ENCODE measurements around the gene LRMDA. TPM values are rescaled to one million over a fixed set of nuclear protein-coding genes. Genes with fewer than 3 reads are reported as not detected.

LRMDA gene
- total RNA-seq, 3 donors from 2014 or later (not counting 1 experiment from before 2014, with no cell fraction given): 1.4 to 2.4 (median 2.1) TPM

- intact Hi-C loops (cut with micrococcal nuclease): no loop called here
- H3K9me3 Mint-ChIP-seq: no peaks in the 10 kb centered on the region
- 94% methylated on average over 2 of the region's 3 CpGs for WGBS (ENCODE audit: insufficient coverage)
- H3K27ac Mint-ChIP-seq: no peak overlapping the region
- no peaks in the 10 kb centered on the region for H3K4me1 ChIP-seq (ENCODE audit: control insufficient read depth, insufficient read depth, low read length)
- H3K36me3 Mint-ChIP-seq: no peaks in the 10 kb centered on the region
- no peaks in the 10 kb centered on the region for H3K27me3 Mint-ChIP-seq (ENCODE audit: low read depth in 2 of 2)
- H3K4me3 ChIP-seq (ENCODE audit: low read length): no peak overlapping the region
- TF ChIP-seq CTCF (IDR thresholded peaks at IDR 0.05): no peak
- H3K4me1 Mint-ChIP-seq: no peaks in the 10 kb centered on the region
- H3K4me3 Mint-ChIP-seq: no peak overlapping the region
- H3K36me3 ChIP-seq (ENCODE audit: control insufficient read depth, insufficient read depth, low read length): no peaks in the 10 kb centered on the region
- no peaks in the 10 kb centered on the region for H3K9me3 ChIP-seq (ENCODE audit: control insufficient read depth, insufficient read depth, low read length)
- ATAC-seq: no peak
- no peak overlapping the region for H3K27ac ChIP-seq (ENCODE audit: low read length)
- no peak for DNase-seq
- no peaks in the 10 kb centered on the region for H3K27me3 ChIP-seq (ENCODE audit: control insufficient read depth, insufficient read depth, low read length)
Observed at GRCh38 chr10:76068856-76069255, 637.4 kb downstream of the LRMDA start.

GRCh38 chr10:76070916-76071315, 639.5 kb downstream of the LRMDA start:
- Mint-ChIP-seq H3K27ac (no peak overlapping the region), H3K27me3 (ENCODE audit: low read depth in 2 of 2) (no peaks in the 10 kb centered on the region), H3K36me3 (no peaks in the 10 kb centered on the region), H3K4me1 (no peaks in the 10 kb centered on the region), H3K9me3 (no peaks in the 10 kb centered on the region), H3K4me3 (no peak overlapping the region)
- 93% methylated on average over 5 of the region's 5 CpGs for WGBS (ENCODE audit: insufficient coverage)
- no peak for ATAC-seq
- Histone ChIP-seq H3K4me3 (ENCODE audit: low read length) (no peak overlapping the region), H3K9me3 (ENCODE audit: control insufficient read depth, insufficient read depth, low read length) (no peaks in the 10 kb centered on the region), H3K4me1 (ENCODE audit: control insufficient read depth, insufficient read depth, low read length) (no peaks in the 10 kb centered on the region), H3K36me3 (ENCODE audit: control insufficient read depth, insufficient read depth, low read length) (no peaks in the 10 kb centered on the region), H3K27ac (ENCODE audit: low read length) (no peak overlapping the region), H3K27me3 (ENCODE audit: control insufficient read depth, insufficient read depth, low read length) (no peaks in the 10 kb centered on the region)
- TF ChIP-seq CTCF (IDR thresholded peaks at IDR 0.05): no peak
- intact Hi-C loops (cut with micrococcal nuclease): no loop called here
- DNase-seq: no peak

GRCh38 chr10:76071653-76072365, 640.4 kb downstream of the LRMDA start:
- Mint-ChIP-seq H3K27ac (no peak overlapping the region), H3K4me1 (no peaks in the 10 kb centered on the region), H3K27me3 (ENCODE audit: low read depth in 2 of 2) (no peaks in the 10 kb centered on the region), H3K4me3 (no peak overlapping the region), H3K36me3 (no peaks in the 10 kb centered on the region), H3K9me3 (no peaks in the 10 kb centered on the region)
- intact Hi-C loops (cut with micrococcal nuclease): no loop called here
- no peak for TF ChIP-seq CTCF (IDR thresholded peaks at IDR 0.05)
- no peak overlapping the region for H3K4me3 ChIP-seq (ENCODE audit: low read length)
- no peak overlapping the region for H3K27ac ChIP-seq (ENCODE audit: low read length)
- WGBS (ENCODE audit: insufficient coverage): 42% methylated on average over 3 of the region's 5 CpGs
- ATAC-seq (no peak), DNase-seq (no peak)
- H3K36me3 ChIP-seq (ENCODE audit: control insufficient read depth, insufficient read depth, low read length): no peaks in the 10 kb centered on the region
- H3K4me1 ChIP-seq (ENCODE audit: control insufficient read depth, insufficient read depth, low read length): no peaks in the 10 kb centered on the region
- H3K27me3 ChIP-seq (ENCODE audit: control insufficient read depth, insufficient read depth, low read length): no peaks in the 10 kb centered on the region
- H3K9me3 ChIP-seq (ENCODE audit: control insufficient read depth, insufficient read depth, low read length): no peaks in the 10 kb centered on the region

- H3K4me1 Mint-ChIP-seq: no peaks in the 10 kb centered on the region
- ATAC-seq (no peak), DNase-seq (no peak)
- no peak overlapping the region for H3K4me3 ChIP-seq (ENCODE audit: low read length)
- H3K27ac Mint-ChIP-seq: no peak overlapping the region
- no peaks in the 10 kb centered on the region for H3K9me3 Mint-ChIP-seq
- no peak overlapping the region for H3K27ac ChIP-seq (ENCODE audit: low read length)
- H3K9me3 ChIP-seq (ENCODE audit: control insufficient read depth, insufficient read depth, low read length): no peaks in the 10 kb centered on the region
- no peaks in the 10 kb centered on the region for H3K4me1 ChIP-seq (ENCODE audit: control insufficient read depth, insufficient read depth, low read length)
- intact Hi-C loops (cut with micrococcal nuclease): no loop called here
- no peak overlapping the region for H3K4me3 Mint-ChIP-seq
- no peaks in the 10 kb centered on the region for H3K27me3 Mint-ChIP-seq (ENCODE audit: low read depth in 2 of 2)
- no peaks in the 10 kb centered on the region for H3K27me3 ChIP-seq (ENCODE audit: control insufficient read depth, insufficient read depth, low read length)
- no peak for TF ChIP-seq CTCF (IDR thresholded peaks at IDR 0.05)
- no peaks in the 10 kb centered on the region for H3K36me3 Mint-ChIP-seq
- H3K36me3 ChIP-seq (ENCODE audit: control insufficient read depth, insufficient read depth, low read length): no peaks in the 10 kb centered on the region
Observed at GRCh38 chr10:76072384-76072783, 641.0 kb downstream of the LRMDA start.

Measured in natural killer cell (primary cell).